ENCODE results near the gene SCUBE1. TPM values are rescaled to one million over a fixed set of nuclear protein-coding genes. Genes with fewer than 3 reads are reported as not detected.

Gene SCUBE1
- total RNA-seq, 4 donors from 2014 or later, result 0.38 to 4.0 (median 2.1) TPM

- Histone ChIP-seq H3K27me3 (peaks cover 0 to 95% (median 15%) of the 10 kb centered on the region in 4 donors), H3K4me3 (no peak overlapping the region), H3K36me3 (no peaks in the 10 kb centered on the region), H3K27ac (no peak overlapping the region), H3K9me3 (no peaks in the 10 kb centered on the region), H3K4me1 (peaks cover 4 to 33% (median 15%) of the 10 kb centered on the region in 3 donors)
- DNase-seq, result no peak
- intact Hi-C loops (cut with DNase I), result loop anchor here (10.0 kb wide), 1 partner anchor 112 kb away; no protein-coding TSS in a partner anchor
- WGBS, 2 donors, result 19% methylated on average over 4 of the region's 8 CpGs
- TF ChIP-seq POLR2A (IDR thresholded peaks at IDR 0.05) (no peak), CTCF (IDR thresholded peaks at IDR 0.05) (peak; percentile 35 to 64 (median 58))
These were observed 3.4 kb upstream of the SCUBE1 start for GRCh38 chr22:43346521-43346929.

DNA sequence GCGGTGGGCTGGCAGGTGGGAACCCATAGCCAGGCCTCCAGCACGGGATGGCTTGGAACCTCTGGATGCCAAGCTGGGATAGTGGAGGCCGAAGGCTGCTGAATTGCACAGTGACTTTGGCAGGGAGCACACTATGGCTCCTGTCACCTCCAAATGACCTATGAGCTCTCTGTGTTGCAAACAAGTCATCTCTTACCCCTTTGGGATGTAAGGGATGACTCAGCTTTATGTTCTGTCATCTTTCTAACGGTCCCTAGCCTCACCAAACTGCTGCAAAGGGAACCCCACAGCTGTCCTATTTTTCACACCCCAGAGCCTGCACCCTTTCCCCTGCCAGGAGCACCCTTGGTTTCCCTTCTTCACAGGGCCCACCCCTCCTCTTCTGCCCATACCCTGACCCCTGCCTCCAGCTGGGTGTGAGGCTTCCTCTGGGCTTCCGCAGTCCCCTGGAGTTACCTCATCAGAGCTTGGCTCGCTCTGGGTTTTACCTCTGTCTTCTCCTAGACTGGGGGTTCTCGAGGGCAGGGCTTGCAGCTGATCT lies 2.7 kb upstream of the SCUBE1 start:
- peaks cover 4 to 33% (median 15%) of the 10 kb centered on the region in 3 donors for H3K4me1 ChIP-seq
- WGBS, 2 donors, result 62 to 71% methylated on average over 7 of the region's 7 CpGs
- no peaks in the 10 kb centered on the region for H3K9me3 ChIP-seq
- no peak overlapping the region for H3K4me3 ChIP-seq
- intact Hi-C loops (cut with DNase I), result loop anchor here (10.0 kb wide), 1 partner anchor 111 kb away; no protein-coding TSS in a partner anchor
- H3K27ac ChIP-seq, result no peak overlapping the region
- peaks cover 0 to 97% (median 16%) of the 10 kb centered on the region in 4 donors for H3K27me3 ChIP-seq
- no peaks in the 10 kb centered on the region for H3K36me3 ChIP-seq
- TF ChIP-seq POLR2A (IDR thresholded peaks at IDR 0.05), result no peak
- no peak for TF ChIP-seq CTCF (IDR thresholded peaks at IDR 0.05)
- no peak for DNase-seq

DNA sequence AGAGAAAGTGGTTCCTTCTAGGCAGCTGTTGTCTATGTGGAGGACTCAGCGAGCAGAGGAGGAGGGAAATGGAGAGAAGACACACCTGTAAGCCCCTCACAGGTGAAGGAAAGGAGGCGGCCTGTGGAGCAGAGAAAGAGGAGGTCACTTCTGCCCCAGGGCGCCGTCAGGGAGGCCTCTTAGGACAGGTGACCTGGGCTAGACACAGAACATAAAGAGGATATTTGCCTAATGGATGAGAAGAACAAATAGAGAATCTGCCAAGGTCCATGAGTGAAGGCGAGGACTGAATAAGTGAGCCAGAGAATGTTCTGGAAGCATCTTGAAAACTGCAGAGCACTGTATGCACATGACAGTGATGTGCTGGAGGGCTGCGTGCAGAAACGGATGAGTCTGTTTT lies 2.2 kb upstream of the SCUBE1 start:
- WGBS, 2 donors, result 89 to 94% methylated on average over 7 of the region's 7 CpGs
- H3K36me3 ChIP-seq, result no peaks in the 10 kb centered on the region
- peaks cover 4 to 33% (median 15%) of the 10 kb centered on the region in 3 donors for H3K4me1 ChIP-seq
- TF ChIP-seq CTCF (IDR thresholded peaks at IDR 0.05) (no peak), POLR2A (IDR thresholded peaks at IDR 0.05) (no peak)
- peaks cover 0 to 99% (median 16%) of the 10 kb centered on the region in 4 donors for H3K27me3 ChIP-seq
- intact Hi-C loops (cut with DNase I), result loop anchor here (10.0 kb wide), 1 partner anchor 111 kb away; no protein-coding TSS in a partner anchor
- H3K4me3 ChIP-seq, result no peak overlapping the region
- no peak overlapping the region for H3K27ac ChIP-seq
- no peaks in the 10 kb centered on the region for H3K9me3 ChIP-seq
- DNase-seq, result no peak

DNA sequence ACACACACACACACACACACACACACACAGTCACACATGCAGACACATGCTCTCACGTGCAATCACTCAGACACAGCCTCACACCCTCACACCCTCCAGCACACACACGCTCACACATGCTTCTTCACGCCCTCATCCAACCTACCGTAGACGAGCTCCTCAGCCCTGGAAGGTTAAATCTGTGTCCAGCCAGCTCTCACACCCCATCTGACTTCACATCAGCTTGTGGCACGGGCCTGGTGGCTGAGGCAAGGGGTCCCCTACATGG lies 1.3 kb upstream of the SCUBE1 start:
- WGBS, 2 donors, result 52 to 68% methylated on average over 4 to 5 of the region's 6 CpGs
- intact Hi-C loops (cut with DNase I), result loop anchor here (5.0 to 10.0 kb wide), 2 partner anchors 57 to 110 kb away; no protein-coding TSS in a partner anchor
- TF ChIP-seq CTCF (IDR thresholded peaks at IDR 0.05) (no peak), POLR2A (IDR thresholded peaks at IDR 0.05) (no peak)
- peaks cover 4 to 33% (median 15%) of the 10 kb centered on the region in 3 donors for H3K4me1 ChIP-seq
- no peak overlapping the region for H3K27ac ChIP-seq
- peaks cover 0 to 98% (median 16%) of the 10 kb centered on the region in 4 donors for H3K27me3 ChIP-seq
- H3K4me3 ChIP-seq, result no peak overlapping the region
- no peaks in the 10 kb centered on the region for H3K9me3 ChIP-seq
- no peaks in the 10 kb centered on the region for H3K36me3 ChIP-seq
- no peak for DNase-seq

GRCh38 chr22:43343670-43344519 lies 723 bp upstream of the SCUBE1 start:
- Histone ChIP-seq H3K27ac (no peak overlapping the region), H3K36me3 (no peaks in the 10 kb centered on the region), H3K27me3 (peaks cover 0 to 98% (median 16%) of the 10 kb centered on the region in 4 donors), H3K4me1 (peaks cover 4 to 33% (median 15%) of the 10 kb centered on the region in 3 donors), H3K4me3 (peak overlapping the region; percentile 10 to 67 (median 32)), H3K9me3 (no peaks in the 10 kb centered on the region)
- no peak for DNase-seq
- no peak for TF ChIP-seq POLR2A (IDR thresholded peaks at IDR 0.05)
- no peak for TF ChIP-seq CTCF (IDR thresholded peaks at IDR 0.05)
- intact Hi-C loops (cut with DNase I), result loop anchor here (5.0 to 10.0 kb wide), 2 partner anchors 57 to 109 kb away; no protein-coding TSS in a partner anchor
- WGBS, 2 donors, result 9 to 17% methylated on average over 11 to 25 of the region's 65 CpGs

Data from esophagus squamous epithelium (tissue), 5 donors.